Measurements from ENCODE around the gene YIPF4. TPM values are rescaled to one million over a fixed set of nuclear protein-coding genes. Genes with fewer than 3 reads are reported as not detected.
"Not testable (repeated sequence)": the region's sequence is repeated elsewhere in the genome, so short reads cannot be mapped to it uniquely, and the experiment has no call there.

YIPF4 gene
- total RNA-seq, 4 donors from 2014 or later, result 14.7 to 29.9 (median 19.7) TPM

DNA sequence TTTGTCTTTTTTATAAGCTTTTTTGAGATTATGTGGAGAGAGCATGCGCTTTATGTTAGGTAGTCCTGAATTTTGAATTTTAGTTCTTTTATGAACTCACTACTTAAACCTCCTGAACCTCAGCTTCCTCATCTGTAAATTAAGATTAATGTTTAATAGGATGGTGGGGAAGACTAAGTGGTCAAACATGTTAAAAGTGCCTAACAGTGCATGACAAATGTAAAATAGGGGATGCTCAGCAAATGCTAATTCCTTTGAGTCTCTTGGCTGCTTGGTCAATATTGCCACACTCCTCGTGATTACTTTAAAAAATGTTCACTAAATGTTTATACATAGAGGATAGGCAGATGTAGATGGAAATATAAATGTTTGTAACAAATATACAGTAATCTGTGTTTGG lies 85.9 kb downstream of the YIPF4 start:
- no peak for DNase-seq (ENCODE audit: low spot score in 2 of 2)
- TF ChIP-seq POLR2A (IDR thresholded peaks at IDR 0.05), result no peak
- TF ChIP-seq, protein P1, sequence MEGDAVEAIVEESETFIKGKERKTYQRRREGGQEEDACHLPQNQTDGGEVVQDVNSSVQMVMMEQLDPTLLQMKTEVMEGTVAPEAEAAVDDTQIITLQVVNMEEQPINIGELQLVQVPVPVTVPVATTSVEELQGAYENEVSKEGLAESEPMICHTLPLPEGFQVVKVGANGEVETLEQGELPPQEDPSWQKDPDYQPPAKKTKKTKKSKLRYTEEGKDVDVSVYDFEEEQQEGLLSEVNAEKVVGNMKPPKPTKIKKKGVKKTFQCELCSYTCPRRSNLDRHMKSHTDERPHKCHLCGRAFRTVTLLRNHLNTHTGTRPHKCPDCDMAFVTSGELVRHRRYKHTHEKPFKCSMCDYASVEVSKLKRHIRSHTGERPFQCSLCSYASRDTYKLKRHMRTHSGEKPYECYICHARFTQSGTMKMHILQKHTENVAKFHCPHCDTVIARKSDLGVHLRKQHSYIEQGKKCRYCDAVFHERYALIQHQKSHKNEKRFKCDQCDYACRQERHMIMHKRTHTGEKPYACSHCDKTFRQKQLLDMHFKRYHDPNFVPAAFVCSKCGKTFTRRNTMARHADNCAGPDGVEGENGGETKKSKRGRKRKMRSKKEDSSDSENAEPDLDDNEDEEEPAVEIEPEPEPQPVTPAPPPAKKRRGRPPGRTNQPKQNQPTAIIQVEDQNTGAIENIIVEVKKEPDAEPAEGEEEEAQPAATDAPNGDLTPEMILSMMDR (IDR thresholded peaks at IDR 0.05), result no peak
- intact Hi-C loops (cut with DNase I; ENCODE audit: low total_unique reads), result no loop called here
- WGBS, 2 donors, result 71 to 82% methylated on average over 2 of the region's 2 CpGs
- H3K4me3 ChIP-seq (ENCODE audit: low read depth, poor library complexity, severe bottlenecking), result no peak overlapping the region

DNA sequence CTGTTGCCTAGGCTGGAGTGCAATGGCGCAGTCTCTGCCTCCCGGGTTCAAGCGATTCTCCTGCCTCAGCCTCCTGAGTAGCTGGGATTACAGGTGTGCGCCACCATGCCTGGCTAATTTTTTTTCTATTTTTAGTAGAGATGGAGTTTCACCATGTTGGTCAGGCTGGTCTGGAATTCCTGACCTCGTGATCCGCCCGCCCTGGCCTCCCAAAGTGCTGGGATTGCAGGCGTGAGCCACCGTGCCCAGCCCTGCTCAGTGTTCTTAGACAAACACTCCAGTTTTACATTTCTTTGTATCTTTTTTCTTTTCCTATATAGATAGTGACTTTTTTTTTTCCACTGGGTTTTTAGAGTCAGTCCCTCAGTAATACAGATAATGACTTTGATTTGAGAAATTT lies 86.6 kb downstream of the YIPF4 start:
- H3K4me3 ChIP-seq (ENCODE audit: low read depth, poor library complexity, severe bottlenecking); intact Hi-C loops (cut with DNase I; ENCODE audit: low total_unique reads); DNase-seq (ENCODE audit: low spot score in 2 of 2): not testable (repeated sequence)
- 93 to 95% methylated on average over 9 of the region's 9 CpGs for WGBS, 2 donors

DNA sequence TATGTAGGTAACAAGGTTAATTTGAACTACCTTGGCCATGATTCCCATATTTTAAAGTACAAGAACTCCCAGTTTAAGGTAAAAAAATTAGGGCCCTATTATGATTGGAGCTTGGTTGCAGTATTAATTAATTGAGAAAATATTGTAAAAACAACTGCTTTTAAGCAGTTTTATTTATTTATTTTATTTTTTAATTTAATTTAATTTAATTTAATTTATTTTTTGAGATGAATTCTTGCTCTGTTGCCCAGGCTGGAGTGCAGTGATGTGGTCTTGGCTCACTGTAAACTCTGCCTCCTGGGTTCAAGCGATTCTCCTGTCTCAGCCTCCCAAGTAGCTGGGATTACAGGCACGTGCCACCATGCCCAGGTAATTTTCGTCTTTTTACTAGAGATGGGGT lies 88.0 kb downstream of the YIPF4 start:
- H3K4me3 ChIP-seq (ENCODE audit: low read depth, poor library complexity, severe bottlenecking); DNase-seq (ENCODE audit: low spot score in 2 of 2); intact Hi-C loops (cut with DNase I; ENCODE audit: low total_unique reads): not testable (repeated sequence)
- WGBS, 2 donors, result 95 to 97% methylated on average over 3 of the region's 3 CpGs

Other genes with a start within 250 kb of the YIPF4 start
- gene DPY30, start 238.1 kb upstream of the YIPF4 start, total RNA-seq, result 10 to 100 TPM; 58.1 to 76.9 (median 61.8) TPM
- gene SPAST, start 214.3 kb upstream of the YIPF4 start, total RNA-seq, result 10 to 100 TPM; 19.0 to 26.6 (median 23.1) TPM
- gene SLC30A6, start 112.0 kb upstream of the YIPF4 start, total RNA-seq, result 10 to 100 TPM; 12.3 to 20.7 (median 15.7) TPM
- gene NLRC4, start 13.0 kb upstream of the YIPF4 start, total RNA-seq, result 1 to 10 TPM in 1 of 4 donors, under 1 TPM in 3; 0.20 to 1.1 (median 0.57) TPM
- 100 to 1,000 TPM in 2 of 4 donors, 10 to 100 TPM in 2; 70.3 to 146 (median 95.6) TPM for gene BIRC6, start 79.1 kb downstream of the YIPF4 start, total RNA-seq